Right lobe of liver (tissue), 6 donors: Measurements from ENCODE around the gene ZNF362. TPM values are rescaled to one million over a fixed set of nuclear protein-coding genes. Genes with fewer than 3 reads are reported as not detected.

Source experiments
- ATAC-seq, 4 donors: fragments of 200-7000 bp; cut with Tn5 transposase; one replicate each; pipeline ENCODE4 v1.9.1; 2020; ENCODE audit warnings: mild to moderate bottlenecking in 4 of 4, moderate library complexity in 4 of 4
- DNase-seq, 3 donors: peaks; one replicate each; pipeline ENCODE4 v3.0.0-alpha.2; 2020
- H3K27ac ChIP-seq, 3 donors: fragments of 200-600 bp; one replicate each; pipeline ENCODE4 v1.8.0; 2022
- H3K27me3 ChIP-seq, 2 donors: fragments of 200-600 bp; one replicate each; pipeline ENCODE4 v1.8.0; 2022
- H3K36me3 ChIP-seq, 4 donors: fragments of 200-600 bp; sonication (generic) in 1 of 4; one replicate each; pipeline versions ENCODE4 v1.5.1 to v1.8.0; 2017 to 2022; ENCODE audit warnings: control low read depth in 1 of 4
- H3K4me1 ChIP-seq, 4 donors: fragments of 200-600 bp; sonication (generic) in 1 of 4; one replicate each; pipeline versions ENCODE4 v1.5.1 to v1.8.0; 2017 to 2022; ENCODE audit warnings: control low read depth in 1 of 4
- H3K4me3 ChIP-seq, 3 donors: fragments of 200-600 bp; one replicate each; pipeline ENCODE4 v1.8.0; 2022
- H3K9me3 ChIP-seq, 4 donors: fragments of 200-600 bp; sonication (generic) in 1 of 4; one replicate each; pipeline versions ENCODE4 v1.5.1 to v1.8.0; 2017 to 2022; ENCODE audit warnings: control low read depth in 1 of 4
- POLR2A ChIP-seq: fragments of 450-650 bp; IDR thresholded peaks from one replicate; pipeline ENCODE4 v1.6.1; 2017; ENCODE audit warnings: antibody characterized with exemption, mild to moderate bottlenecking
- WGBS: methylation state at CpG from one replicate; pipeline ENCODE4 v1.1.6; 2018; ENCODE audit warnings: low coverage, low lambda C conversion rate; ENCODE audit not compliant: insufficient coverage; ENCODE audit errors: missing lambda C conversion rate; 5-methylcytosine and 5-hydroxymethylcytosine counted together
- intact Hi-C, 2 donors: fragments of 100-400 bp; cut with DNase I; formaldehyde crosslinking; loops; one replicate each; pipeline versions ENCODE4 v1.11.2 to v1.14.1; 2022
- total RNA-seq, 6 experiments: library from RNA; depleted of rRNA in 2 of 6; stranded (reverse); fragments of >200 nt in 2 of 6; fragmentation: NEBNext Ultra II Directional in 3 of 6; extraction: Animal tissue kit (Norgen Biotek cat#: 25700) in 3 of 6; gene quantifications; one replicate each; pipeline versions ENCODE4 v1.1.0 to v1.2.4, GENCODE V29; 2016 to 2023
- TF ChIP-seq, protein P1 (sequence below), 4 donors: fragments of 200-600 bp in 3 of 4; fragments of 450-650 bp in 1 of 4; IDR thresholded peaks; one replicate each; pipeline versions ENCODE4 v1.5.1 to v1.8.0; 2016 to 2022; ENCODE audit warnings: antibody characterized with exemption in 4 of 4, mild to moderate bottlenecking in 2 of 4
- donor health status: DM: no; HTN: yes; CAD: no.
- donor health status: DM: no; HTN: no; CAD: no.
- donor health status: DM: no; HTN: no; CAD: no.
- donor health status: DM: no; HTN: yes; CAD: no.
- donor health status: DM: no; HTN: yes; CAD: no.

Gene ZNF362
- total RNA-seq, 6 experiments from 2014 or later: 3.4 to 8.4 (median 7.0) TPM

DNA sequence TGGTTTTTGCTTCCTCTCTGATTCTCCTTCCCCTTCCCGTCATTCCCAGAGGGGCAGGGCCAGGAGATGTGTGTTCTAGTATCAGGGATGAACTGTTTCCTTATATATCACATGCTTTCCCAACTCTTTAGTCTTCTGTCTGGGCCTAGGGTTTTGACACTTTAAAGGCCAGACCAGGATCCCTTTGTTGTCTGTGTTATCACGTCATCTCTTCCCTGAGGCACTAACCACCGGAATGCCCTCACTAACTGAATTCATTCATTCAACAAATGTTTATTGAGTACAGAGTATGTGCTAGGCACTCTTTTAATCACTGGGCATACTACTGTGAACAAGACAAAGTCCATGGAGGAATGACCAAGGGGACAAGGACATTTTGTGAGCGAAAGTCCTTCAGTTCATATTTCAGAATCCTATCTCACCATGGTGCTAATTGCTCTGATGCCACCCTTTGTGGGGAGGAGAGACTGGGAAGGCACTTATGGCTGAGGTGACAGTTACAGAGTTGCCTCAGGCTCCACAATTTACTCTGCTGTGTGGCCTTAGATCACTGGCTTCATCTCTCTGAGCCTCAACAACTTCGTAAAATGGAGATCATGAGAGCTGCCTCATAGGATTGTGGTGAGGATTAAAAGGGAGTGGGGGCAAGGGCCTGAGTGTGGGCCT, 12.0 kb upstream of the ZNF362 start:
- Histone ChIP-seq H3K9me3 (no peaks in the 10 kb centered on the region), H3K27me3 (no peaks in the 10 kb centered on the region), H3K27ac (no peak overlapping the region), H3K4me3 (no peak overlapping the region), H3K36me3 (no peaks in the 10 kb centered on the region), H3K4me1 (no peaks in the 10 kb centered on the region)
- intact Hi-C loops: no loop called here
- ATAC-seq: peak in 1 of 4 donors; percentile 40
- TF ChIP-seq, protein P1, sequence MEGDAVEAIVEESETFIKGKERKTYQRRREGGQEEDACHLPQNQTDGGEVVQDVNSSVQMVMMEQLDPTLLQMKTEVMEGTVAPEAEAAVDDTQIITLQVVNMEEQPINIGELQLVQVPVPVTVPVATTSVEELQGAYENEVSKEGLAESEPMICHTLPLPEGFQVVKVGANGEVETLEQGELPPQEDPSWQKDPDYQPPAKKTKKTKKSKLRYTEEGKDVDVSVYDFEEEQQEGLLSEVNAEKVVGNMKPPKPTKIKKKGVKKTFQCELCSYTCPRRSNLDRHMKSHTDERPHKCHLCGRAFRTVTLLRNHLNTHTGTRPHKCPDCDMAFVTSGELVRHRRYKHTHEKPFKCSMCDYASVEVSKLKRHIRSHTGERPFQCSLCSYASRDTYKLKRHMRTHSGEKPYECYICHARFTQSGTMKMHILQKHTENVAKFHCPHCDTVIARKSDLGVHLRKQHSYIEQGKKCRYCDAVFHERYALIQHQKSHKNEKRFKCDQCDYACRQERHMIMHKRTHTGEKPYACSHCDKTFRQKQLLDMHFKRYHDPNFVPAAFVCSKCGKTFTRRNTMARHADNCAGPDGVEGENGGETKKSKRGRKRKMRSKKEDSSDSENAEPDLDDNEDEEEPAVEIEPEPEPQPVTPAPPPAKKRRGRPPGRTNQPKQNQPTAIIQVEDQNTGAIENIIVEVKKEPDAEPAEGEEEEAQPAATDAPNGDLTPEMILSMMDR (IDR thresholded peaks at IDR 0.05): no peak
- no peak for TF ChIP-seq POLR2A
- DNase-seq: no peak
- 72% methylated on average over 5 of the region's 5 CpGs for WGBS

DNA sequence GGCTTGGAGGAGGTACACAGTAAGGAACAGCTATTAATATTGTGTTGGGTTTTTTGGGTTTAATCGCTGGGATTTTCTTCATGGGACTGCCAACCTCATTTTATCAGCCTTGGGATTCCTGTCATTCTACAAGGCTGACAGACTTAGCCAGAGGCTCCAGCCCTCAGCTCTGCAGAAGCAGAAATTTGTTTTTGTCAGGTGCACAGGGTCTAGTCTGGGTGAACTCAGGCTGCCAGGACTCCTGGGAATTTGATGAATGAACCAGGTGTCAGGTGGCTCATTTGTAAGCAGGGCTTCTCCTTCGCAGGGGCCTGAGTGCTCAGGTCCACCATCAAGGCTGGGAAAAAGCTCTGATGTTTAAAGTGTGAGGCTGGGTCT, 11.5 kb upstream of the ZNF362 start:
- ATAC-seq (no peak), DNase-seq (no peak)
- TF ChIP-seq POLR2A: no peak
- no peaks in the 10 kb centered on the region for H3K27me3 ChIP-seq
- no peaks in the 10 kb centered on the region for H3K36me3 ChIP-seq
- H3K27ac ChIP-seq: no peak overlapping the region
- 77% methylated on average over 2 of the region's 2 CpGs for WGBS
- no peak overlapping the region for H3K4me3 ChIP-seq
- H3K9me3 ChIP-seq: no peaks in the 10 kb centered on the region
- intact Hi-C loops: no loop called here
- no peaks in the 10 kb centered on the region for H3K4me1 ChIP-seq

GRCh38 chr1:33246171-33246570, 10.1 kb upstream of the ZNF362 start:
- TF ChIP-seq, protein P1 (IDR thresholded peaks at IDR 0.05): no peak
- no peak for TF ChIP-seq POLR2A
- Histone ChIP-seq H3K36me3 (no peaks in the 10 kb centered on the region), H3K4me3 (no peak overlapping the region), H3K4me1 (no peaks in the 10 kb centered on the region), H3K9me3 (no peaks in the 10 kb centered on the region), H3K27ac (no peak overlapping the region), H3K27me3 (no peaks in the 10 kb centered on the region)
- ATAC-seq (no peak), DNase-seq (no peak)
- intact Hi-C loops: no loop called here
- no CpG with 5 or more reads among the region's 4 CpGs for WGBS

DNA sequence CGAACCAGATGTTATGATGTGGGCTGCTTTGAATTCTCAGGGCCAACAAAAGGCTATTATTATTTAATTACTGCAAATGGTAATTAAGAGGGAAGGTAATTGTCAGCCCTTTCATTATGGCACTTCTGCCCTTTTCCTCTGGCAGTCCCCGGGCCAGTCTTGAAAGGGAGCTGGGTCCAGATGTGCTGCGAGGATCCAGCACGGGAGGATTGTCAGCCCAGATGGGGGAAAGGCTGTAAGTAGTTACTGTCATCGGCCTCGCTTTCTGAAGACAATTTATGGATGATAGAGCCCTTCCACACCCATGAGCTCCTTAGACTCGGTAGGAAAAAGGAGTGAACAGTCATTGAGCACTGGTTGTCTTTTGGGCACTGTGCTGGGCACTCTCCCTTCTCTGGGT, 8.7 kb upstream of the ZNF362 start:
- no peaks in the 10 kb centered on the region for H3K9me3 ChIP-seq
- no peak overlapping the region for H3K4me3 ChIP-seq
- H3K4me1 ChIP-seq: no peaks in the 10 kb centered on the region
- 52% methylated on average over 3 of the region's 7 CpGs for WGBS
- DNase-seq (no peak), ATAC-seq (no peak)
- TF ChIP-seq, protein P1 (IDR thresholded peaks at IDR 0.05): no peak
- no peak for TF ChIP-seq POLR2A
- no peaks in the 10 kb centered on the region for H3K36me3 ChIP-seq
- H3K27ac ChIP-seq: no peak overlapping the region
- no peaks in the 10 kb centered on the region for H3K27me3 ChIP-seq
- intact Hi-C loops: no loop called here

- no peaks in the 10 kb centered on the region for H3K4me1 ChIP-seq
- H3K27me3 ChIP-seq: no peaks in the 10 kb centered on the region
- H3K36me3 ChIP-seq: no peaks in the 10 kb centered on the region
- H3K9me3 ChIP-seq: no peaks in the 10 kb centered on the region
- H3K27ac ChIP-seq: no peak overlapping the region
- intact Hi-C loops: no loop called here
- no peak for DNase-seq
- TF ChIP-seq, protein P1 (IDR thresholded peaks at IDR 0.05): no peak
- no peak for ATAC-seq
- H3K4me3 ChIP-seq: no peak overlapping the region
These were observed 8.0 kb upstream of the ZNF362 start for GRCh38 chr1:33248244-33248643.
